Hematopoietic multipotent progenitor cell treated with erythropoietin and hydrocortisone succinate and interleukin-3 and kit ligand, for 15 days (in vitro differentiated cells): ENCODE measurements around the gene GRID1.
"Not testable (repeated sequence)": the region's sequence is repeated elsewhere in the genome, so short reads cannot be mapped to it uniquely, and the experiment has no call there.

Experiments
- DNase-seq: peaks from one replicate; pipeline ENCODE4 v3.0.0-alpha.2; 2015; ENCODE audit warnings: low spot score

The GRID1 gene

DNA sequence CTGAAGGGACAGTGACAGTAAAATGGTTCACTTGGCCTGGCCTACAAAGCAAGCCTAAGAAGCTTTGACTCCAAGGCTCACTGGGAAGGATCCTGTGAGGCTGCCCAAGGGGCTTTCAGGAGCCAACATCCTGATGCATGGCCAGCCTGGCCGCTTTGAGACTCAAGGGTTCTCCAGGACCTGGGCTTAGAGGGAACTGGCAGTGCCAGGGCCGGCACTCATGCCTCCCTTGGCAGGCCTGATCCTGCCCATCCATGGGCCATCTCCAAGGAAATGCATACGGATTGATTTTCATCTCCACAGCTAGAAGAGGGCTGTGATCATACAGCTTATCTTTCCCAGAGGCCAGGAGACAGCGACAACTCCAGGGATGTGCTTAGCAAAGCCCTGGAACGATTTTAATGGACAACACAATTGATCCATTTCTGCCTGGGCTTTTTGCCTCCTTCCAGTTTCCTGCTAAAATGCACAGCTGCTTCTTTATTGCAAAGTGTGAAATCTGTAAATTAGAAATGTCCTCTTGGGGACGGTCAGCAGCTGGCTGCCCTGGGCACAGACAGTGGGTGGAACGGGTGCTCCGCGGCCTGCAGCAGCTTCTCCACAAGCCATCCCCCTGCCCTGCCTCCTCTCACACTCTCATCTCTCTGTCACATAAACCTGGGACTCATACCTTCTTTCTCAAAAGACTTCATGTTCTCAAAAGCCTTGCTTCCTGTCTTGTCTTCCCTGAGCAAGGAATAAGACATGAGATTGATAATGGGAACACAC, 288.5 kb downstream of the GRID1 start:
- no peak for DNase-seq

DNA sequence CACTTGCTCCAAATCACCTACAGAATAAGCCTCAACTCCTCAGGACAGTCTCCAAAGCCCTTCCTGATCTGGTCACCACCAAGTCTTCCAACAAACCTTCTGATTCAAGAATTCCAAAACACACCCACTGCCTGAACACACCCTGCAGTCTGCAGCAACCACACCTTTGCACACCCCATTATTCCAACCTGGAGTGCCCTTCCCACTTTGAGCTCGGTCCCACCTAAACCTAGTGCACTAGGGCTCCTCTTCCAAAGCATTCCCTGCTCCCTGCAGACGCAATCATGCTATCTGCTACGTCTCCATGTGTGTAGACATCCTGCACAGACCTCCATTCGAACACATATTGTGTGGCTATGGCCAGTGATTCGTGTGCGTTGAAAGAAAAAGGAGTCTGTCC, 289.3 kb downstream of the GRID1 start:
- DNase-seq: no peak

DNA sequence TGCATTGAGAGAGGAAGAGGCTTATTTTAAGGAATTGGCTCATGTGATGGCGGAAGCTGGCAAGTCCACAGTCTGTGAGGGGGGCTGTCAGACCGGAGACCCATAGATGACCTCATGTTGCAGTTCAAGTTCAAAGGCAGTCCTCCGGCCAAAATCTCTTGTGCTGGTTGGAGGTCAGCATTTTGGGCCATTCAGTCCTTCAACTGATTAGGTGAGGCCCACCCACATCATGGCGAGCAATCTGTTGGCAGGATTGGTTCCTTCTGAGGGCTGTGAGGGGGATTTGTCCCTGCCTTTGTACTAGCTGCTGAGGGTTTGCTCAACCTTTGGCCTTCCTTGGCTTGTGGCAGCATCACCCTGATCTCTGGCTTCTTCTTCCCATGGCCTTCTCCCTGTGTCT, 290.1 kb downstream of the GRID1 start:
- not testable (repeated sequence) for DNase-seq

DNA sequence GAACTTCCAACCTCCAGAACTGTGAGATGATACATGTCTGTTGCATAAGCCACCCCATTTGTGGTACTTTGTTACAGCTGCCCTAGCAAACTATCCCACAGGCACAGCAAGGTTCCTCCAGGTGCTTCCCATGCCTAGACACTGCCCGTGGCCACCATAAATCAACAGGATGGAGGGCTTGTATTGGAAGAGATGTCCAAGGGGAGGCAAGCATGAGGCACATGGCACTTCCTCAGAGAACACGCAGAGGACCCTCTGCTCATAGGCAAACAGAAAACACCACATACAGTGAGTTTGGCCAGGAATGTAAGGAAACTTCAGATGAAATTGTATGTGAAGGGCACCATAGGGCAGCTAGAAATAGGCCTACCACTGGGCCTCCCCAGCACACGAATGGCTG, 291.1 kb downstream of the GRID1 start:
- no peak for DNase-seq

DNA sequence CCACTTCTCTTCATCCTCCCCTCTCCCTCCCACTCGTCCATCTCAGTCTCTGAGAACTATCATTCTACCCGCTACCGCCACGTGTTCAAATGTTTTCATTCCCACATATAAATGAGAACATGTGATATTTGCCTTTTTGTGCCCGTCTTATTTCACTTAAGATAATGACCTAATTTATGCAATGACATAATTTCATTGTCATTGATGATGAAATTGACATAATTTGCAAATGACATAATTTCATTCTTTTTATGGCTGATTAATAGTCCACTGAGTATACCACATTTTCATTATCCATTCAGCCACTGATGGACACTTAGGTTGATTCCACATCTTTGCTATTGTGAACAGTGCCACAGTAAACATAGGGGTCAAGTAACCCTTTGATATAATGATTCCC, 292.3 kb downstream of the GRID1 start:
- DNase-seq: no peak

DNA sequence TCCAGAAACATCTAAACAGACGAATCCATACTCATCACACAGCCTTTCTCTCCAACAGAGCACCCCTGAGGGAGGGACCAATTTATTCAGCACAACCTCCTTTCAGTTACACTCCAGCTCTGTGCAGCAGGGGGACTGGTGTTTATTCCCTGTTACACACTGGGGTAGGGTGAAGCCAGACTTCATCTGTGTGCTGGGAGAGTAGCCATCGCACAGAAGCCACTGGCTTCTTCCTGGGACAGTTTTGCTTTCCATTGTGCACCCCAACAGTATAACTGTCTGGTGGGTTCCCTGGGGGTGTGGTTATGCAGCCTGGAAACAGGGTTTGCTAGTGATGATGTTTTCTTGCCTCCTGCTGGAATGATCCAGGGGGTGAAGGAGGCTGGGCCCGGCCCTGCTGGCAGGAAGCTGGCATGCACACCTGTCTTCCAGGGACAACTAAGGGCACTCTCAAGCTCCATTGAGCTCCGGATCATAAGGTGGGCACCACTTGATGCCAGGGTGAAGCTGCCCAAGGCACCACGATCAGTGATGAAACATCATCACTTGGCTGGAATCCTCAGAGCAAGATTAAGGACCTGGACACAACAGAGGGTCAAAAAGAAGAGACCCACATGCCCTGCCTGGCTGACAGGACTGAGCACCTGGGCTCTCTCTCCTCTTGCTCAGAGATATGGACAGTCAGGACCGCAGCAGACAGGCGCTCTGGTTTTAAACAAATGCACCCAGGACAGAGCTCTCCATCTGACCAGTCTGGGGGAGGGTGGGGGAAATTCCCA, 293.2 kb downstream of the GRID1 start:
- DNase-seq: no peak

DNA sequence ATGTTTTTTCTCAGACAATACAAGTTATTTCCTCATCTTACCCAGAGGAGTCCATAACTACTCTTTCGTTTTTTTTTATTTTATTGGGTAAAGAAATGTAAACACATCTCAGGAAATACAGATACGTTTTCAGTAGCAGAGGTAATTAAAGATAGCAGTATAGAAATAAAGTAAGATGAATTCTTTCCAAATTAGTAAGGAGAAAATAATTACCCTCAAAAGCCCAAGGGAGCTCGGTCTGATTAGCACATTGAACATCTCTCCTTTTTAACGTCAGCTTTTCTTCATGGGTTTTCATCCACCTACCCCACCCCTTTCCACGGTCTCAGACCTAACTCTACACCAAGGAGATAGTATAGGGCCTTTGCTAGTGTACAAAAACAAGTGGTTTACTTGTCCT, 294.2 kb downstream of the GRID1 start:
- DNase-seq: no peak

DNA sequence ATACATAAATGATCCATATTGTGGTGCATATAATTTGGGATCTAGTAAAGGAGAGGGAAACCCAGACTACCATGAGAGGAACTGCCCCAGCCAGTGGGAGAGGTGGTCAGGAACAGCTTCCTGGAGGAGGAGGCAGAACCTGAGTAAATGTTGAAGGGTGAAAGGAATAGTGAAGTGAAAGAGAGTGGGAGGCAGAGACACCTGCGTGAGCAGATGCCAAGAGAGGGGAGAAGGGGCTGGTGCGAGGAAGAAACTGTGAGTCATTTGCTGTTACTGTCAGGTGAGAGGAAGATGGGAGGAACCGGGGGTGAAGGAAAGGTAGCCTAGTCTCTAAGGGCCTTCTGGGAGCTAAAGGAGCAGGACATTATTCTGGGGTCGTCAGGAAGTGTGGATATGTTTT, 294.8 kb downstream of the GRID1 start:
- DNase-seq: no peak

DNA sequence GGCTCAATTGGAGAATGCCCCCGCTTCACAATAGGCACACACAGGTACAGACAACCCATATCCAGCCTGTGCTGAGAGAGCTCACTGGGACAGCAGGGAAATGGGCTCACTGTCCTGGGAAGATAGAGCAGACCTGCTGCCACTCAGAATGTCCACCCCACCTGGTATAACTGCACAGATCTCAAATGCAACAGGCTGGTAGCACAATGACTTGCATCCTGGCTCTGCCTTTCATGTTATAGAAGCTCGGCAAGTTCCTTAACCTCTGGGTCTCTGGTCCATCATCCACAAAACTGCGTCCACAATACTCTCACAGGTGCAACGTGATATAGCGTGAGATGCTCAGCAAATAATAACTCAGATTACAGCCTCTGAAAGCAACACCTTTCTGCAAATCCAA, 295.4 kb downstream of the GRID1 start:
- no peak for DNase-seq

DNA sequence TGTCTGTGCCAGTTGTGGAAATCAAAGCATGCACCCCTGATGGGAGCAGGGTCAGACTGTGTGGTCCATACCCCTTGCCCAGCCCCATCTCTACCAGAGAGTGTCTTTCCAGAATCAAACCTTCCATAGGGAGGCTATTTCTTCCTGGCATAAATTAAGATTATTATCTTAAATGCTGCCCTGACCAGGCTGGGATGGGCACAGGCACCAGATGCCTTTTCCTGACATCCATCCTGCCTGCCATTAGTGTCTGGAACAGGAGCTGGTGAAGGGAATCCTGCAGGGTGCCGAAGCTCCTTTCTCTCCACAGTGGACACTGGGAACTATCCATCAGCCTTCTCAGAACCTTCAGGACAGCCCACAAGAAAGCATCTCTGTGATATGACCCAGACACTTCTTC, 296.3 kb downstream of the GRID1 start:
- no peak for DNase-seq

DNA sequence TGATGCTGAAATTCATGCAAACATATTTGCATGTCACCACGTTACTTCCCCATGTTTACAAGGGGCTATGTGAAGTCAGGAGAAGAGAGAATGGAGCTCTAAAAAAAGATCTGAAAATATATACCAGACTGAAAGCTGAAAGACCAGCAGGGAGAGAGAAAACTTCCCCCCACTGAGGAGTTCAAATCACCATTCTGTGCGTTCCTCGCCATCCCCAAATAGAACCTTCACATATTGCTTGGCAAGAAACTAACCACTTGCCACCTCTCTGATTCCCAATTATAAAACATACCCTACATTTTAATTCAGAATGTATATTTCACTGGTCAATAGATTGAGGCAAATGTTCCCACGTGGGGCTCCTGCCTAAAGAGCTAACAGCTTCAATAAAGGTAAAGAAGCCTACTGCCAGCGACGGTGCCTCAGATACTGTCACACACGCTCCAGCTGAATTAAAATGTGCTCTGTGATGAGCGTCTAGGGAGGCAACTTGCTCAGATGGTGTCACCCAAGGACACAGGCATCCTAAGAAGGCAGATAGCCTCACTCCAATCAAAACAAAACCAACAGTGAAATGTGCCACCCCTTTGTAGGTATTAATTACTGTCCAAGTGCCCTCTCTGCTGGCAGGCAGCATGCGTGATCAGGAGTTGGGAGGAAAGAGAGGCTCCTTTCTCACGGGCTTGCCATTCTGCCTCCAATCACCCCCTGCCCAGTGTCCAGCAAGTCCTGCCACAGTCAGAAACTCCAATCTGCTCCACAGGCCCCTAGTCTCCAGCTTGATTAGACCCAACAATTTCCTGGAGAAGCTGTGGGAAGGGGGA, 298.2 kb downstream of the GRID1 start:
- no peak for DNase-seq

DNA sequence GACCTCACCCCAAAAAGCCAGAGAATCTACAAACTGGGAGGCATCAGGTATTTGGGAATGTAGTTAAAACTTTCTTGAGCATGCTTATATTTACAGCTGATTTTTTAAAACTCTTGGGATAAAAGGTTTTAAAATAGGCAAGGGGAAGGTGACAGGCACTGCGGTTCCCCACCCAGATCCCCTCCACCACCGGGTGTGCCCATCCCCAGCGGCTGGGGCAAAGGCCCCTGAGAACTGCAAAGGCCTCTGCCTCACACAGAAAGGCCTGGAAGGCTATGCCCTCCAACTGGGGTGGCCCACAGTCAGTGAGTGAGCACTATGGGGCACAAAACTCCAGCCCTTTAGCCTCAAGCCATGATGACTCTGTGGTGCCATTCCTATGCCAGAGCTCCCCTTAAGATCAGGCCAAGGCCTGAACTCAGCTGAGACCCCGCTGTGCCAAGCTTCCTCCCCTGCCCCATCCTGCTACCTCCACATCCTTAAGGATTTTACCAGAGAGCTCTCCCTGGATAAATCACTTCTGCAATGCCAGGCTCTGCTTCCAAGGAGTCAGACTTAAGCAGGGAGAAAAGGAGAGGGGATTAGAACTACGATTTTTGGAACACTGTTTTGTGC, 299.1 kb downstream of the GRID1 start:
- no peak for DNase-seq

DNA sequence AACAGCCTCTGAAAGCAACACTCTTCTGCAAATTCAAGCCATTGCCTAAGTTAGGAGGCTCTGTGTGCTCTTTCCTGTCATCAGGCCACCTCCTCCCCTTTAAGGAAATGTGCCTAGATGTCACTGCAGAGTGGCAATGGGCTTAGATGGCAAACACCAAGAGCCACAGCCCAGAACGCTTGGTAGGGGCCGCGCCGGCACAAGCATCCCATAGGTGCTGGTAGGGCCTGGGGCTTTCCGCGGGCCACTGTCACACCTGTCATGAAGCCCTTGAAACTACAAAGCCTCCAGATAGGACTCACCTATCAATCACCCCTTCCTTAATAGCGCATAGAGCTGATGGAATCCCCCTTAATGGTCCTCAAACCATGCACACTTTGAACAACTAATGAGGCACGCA, 299.9 kb downstream of the GRID1 start:
- DNase-seq: no peak

DNA sequence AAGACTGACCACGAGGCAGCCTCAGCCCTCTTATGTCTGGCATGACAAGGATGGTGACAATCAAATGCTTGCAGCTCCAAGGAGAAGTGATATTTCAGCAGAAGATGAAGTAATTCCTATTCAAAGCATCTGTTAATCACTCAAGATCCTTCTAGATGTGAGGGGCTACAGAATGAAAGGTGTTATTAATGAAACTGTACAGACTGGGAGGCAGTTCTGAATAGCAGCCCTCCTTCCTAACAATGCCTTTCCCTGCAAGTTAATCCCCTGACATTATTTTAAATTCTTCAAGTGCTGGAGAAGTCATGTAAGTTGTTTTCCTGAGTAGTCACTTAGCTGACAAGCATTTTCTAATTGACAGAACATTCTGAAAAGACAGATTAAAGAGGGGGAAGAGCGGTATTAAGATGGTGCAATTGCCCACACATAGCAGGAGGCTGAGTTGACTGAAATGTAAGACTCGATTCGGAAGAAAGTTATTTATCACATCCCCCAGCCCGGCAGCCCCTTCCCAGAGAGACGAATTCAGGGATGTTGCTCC, 300.8 kb downstream of the GRID1 start:
- no peak for DNase-seq

DNA sequence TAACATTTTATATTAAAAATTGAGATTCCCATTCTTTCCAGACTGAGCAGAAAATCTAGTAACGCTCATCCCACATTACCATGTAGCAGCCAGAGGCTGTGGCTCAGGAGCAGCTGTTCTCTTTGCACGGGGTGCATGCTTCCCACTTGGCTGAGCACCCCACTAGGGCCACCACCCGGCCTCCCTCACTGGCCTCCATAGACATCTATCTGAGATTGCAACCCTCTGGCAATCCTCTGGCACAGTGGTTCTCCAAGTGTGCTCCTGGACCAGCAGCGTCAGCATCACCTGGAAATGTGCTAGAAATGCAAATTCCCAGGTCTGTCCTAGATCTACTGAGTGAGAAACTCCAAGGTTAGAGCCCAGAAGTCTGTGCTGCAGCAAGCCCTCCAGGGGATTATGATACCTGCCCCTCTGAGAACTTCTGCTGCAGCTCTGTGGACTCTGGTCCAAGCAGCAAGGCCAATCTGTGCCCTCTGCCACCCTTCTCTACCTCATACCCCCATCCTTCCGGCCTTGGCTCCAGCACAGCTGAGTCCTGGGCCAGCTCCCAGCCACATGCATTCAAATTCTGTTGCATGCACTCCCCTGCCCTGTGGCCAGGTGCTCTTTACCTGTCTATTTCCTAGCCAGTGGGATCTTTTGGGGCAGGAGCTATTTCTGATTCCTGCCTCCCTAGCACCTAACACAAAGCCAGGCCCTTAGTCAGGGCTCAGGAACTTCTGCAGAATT, 301.5 kb downstream of the GRID1 start:
- DNase-seq: no peak

DNA sequence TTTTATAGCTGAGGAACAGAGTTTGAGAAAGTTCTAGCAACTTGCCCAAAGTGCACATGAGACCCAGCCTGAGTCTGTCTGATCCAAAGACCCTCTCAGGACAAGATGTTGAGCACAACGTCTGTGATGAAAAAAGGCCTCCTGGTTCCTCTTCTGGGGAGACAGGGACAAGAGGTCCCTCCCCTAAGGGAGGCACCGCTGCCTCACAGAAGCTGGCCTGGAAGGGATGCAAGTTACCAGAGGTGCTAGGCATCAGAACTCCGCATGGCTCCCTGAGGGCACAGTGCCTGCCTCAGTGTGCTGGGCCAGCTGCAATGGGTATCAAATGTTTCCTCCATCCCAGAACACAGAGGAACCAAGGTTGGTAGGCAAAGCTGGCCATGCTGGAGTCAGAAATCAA, 302.4 kb downstream of the GRID1 start:
- DNase-seq: no peak

DNA sequence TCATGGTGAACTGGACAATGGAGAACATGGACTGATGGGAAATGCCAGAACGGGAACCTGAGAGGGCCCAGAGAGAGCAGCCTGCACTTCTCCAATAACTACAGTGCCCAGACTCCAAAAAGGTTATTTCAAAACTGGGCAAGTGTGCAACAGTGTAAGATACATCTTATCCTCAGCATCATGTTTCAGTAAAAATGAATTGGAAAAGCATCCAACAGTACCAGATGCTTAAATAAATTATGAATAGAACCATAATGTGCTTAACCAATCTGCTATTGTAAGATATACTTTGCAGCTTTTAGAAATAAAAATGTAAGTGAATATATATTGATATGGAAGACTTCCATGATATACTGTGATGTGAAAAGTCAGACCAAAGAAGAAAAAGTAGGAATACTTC, 303.3 kb downstream of the GRID1 start:
- no peak for DNase-seq

DNA sequence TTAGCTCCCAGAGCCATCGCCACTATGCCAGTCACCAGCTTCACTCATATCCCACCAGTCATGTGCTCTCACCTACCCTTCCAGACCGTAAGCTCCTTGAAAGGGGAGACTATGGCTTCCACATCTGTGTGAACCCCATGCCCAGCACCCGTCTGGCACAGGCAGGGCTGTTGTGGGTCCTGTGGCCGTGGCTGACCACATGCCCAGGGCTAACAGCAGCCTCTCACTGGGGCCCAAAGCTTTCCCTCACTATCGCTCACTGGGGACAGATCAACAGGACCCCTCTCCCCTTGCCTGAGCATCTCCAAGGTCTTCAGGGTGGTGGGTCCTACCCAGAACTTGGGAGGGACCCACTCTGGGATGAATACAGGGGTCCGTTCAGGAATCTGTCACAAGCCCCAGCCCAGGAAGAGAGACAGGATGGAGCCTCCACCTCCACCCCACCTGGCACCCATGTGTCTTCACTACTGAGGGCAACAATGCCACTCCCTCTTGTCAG, 303.9 kb downstream of the GRID1 start:
- DNase-seq: no peak

DNA sequence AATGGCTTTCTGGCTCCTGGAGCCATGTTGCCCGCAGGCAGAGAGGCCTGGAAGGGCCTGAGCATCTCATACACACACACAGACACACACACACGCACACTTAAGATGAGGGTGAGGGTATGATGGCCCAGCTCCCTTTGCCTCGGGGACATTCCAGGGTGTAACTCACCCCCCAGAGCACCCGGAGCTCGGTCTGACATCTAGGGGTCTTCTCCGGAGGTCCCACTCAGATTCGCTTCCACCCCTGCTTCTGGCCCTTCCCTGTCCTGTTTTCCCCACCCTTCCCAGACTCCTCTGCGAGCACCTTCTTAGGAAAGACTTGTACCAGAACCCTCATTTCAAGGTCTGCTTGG, 304.4 kb downstream of the GRID1 start:
- no peak for DNase-seq

DNA sequence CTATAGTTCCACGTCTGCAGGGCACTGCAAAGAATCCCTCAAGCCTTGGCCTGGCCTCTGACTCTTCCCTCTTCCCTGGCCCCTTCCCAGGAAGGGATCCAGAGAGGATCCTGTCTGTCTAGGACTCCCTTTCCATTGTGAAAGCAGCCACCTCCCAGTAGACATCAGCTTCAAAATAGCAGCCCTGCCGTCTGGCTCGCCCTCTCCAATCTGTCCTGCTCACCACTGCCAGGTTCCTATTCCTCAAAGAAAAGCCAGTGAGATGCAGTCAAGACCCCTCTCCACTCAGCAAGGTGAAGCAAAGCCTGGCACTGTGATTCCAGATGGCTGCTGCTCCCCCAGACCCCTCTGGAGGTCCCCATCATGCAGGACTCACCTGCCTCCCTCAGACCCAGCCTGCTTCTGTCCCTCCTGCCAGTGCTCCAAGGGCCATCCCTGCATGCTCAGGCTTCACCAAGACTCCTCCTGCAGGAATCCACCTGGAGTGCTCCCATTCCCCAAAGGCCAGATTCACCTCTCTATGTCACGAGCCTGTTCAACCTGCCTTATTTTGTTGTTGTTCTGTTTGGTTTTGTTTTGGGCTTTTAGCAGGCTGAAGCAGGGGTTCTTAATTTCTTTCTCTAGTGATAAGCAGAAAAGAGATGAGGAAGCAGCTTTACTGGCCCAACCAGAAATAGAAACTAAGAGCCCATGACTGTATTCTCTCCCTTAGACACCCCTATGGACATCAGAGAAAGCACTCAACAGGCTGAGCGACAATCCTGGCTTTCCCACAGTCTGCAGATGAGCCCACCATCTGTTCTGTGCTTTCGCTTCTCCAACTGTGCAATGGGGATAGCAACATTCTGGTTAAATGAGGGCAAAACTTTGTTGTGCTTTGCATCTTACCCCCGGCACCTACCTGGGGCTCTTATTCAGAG, 305.1 kb downstream of the GRID1 start:
- DNase-seq: no peak
